HG03066 (cell line): Measurements from ENCODE around the gene TBC1D16.

Experiments
- ATAC-seq: cut with Tn5 transposase; IDR thresholded peaks from one replicate; pipeline ENCODE4 v1.9.1; 2021; ENCODE audit warnings: low read depth; ENCODE audit not compliant: unreplicated experiment

The TBC1D16 gene

GRCh38 chr17:79990051-79990592, 45.5 kb downstream of the TBC1D16 start:
- ATAC-seq, result no peak

DNA sequence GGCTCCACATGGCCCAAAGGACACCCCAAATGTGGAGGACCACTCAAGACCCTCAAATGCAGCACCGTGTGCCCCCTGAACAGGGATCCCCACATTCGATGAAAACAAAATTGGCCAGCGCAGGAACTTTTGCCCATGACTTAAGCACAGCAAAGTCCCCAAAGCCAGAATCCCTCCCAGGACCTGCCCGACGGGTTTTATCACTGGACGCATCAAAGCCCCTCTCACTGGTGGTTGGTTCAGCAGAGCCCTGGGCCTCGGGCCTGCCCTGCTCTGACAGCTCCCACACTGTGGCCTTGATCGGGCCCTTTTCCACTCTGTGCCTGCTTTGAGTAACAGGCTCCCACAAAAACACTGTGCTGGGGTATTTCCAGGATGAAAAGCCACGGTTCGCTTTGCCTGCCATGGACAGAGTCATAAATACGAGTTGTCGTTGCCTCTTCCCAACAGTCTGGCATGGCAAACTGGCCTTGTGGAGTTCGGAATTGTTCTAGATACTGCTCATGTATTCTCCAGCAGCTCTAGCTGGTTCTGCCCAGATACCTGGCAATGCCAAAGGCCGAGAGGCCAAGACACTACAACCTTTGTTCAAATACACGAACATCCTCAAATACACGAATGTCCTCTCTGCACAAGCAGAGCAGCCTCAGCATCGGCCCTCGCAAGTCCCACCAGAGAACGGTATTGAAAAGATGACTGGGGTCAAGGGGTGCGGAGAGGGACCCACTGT, 46.4 kb downstream of the TBC1D16 start:
- no peak for ATAC-seq

GRCh38 chr17:79988185-79988971, 47.3 kb downstream of the TBC1D16 start:
- ATAC-seq, result no peak

DNA sequence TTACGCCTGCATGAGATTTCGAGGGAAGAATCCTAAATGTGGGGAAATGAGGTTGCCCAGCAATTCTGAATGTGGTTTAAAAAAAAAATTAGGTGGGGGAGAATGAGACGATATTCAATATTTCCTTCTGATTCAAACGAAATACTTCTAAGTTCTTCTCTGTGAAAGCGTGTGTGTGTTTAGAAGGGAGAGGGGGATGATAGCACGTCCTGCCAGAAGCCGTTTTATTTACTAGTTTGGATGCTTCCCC, 47.8 kb downstream of the TBC1D16 start:
- ATAC-seq, result no peak

DNA sequence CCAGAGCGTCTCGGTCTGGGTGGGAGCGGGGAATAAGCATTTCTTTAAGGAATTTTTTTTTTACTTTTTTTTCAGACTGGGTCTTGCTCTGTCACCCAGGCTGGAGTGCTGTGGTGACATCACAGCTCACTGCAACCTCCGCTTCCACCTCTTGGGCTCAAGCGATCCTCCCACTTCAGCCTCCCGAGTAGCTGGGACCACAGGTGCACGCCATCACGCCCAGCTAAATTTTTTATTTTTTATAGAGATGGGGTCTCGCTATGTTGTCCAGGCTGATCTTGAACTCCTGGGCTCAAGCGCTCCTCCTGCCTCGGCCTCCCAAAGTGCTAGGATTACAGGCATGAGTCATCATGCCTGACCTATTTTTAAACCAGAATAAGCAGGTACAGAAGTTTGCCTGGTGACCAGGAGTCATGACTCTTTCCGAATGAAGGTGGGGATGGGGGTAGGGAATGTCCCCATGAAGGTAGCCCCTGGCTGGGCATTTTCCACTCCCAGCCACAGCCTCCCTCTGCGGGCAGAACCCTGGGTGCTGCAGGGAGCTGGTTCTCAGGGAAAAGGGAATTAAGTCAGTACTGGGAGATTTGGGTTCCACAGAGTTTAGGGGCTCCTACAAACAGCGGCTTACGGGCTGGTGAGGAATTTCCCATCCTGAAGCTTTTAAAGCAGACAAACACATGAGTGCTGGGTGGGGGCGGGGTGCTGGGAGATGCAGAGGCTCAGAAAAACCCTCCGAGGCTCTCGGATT, 48.3 kb downstream of the TBC1D16 start:
- ATAC-seq, result no peak

GRCh38 chr17:79986411-79987186, 49.1 kb downstream of the TBC1D16 start:
- ATAC-seq, result no peak

DNA sequence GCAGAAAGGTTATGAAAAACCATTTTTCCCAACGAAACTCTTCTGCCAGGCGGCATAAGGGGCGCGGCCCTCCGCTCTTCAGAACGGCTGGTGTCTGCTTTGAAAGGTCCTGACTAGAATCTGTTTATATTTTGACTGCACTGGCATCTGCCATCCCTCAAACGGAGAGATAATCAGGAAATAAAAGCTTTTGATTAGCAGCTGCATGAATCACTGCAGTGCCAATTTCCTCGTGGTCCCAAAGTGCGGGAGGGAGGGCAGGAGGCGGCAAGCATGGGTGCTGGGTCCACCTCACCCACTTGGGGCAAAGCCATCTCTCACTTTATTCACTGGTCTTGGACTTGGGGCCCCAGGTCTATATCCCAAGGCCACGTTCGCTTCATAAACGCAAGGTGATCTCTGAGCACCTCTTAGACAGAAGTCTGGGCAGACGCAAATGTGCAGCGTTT, 49.7 kb downstream of the TBC1D16 start:
- ATAC-seq, result no peak

GRCh38 chr17:79985361-79985942, 50.2 kb downstream of the TBC1D16 start:
- ATAC-seq, result no peak

DNA sequence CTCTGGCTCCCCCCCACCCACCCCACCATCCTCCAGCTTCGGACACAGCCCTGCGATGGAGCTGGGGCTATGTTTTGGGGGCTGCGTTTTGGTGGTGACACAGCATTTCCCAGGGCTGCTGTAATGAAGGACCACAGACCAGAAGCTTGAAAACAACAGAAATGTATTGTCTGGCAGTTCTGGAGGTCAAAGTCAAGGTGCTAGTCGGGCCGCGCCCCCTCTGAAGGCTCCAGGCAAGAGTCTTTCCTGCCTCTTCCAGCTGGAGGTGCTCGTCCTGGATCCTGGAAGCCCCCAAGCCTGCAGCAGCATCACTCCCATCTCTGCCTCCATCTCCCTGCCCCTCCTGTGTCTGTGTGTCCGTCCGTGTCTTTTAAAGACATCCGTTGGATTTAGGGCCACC, 50.8 kb downstream of the TBC1D16 start:
- no peak for ATAC-seq

DNA sequence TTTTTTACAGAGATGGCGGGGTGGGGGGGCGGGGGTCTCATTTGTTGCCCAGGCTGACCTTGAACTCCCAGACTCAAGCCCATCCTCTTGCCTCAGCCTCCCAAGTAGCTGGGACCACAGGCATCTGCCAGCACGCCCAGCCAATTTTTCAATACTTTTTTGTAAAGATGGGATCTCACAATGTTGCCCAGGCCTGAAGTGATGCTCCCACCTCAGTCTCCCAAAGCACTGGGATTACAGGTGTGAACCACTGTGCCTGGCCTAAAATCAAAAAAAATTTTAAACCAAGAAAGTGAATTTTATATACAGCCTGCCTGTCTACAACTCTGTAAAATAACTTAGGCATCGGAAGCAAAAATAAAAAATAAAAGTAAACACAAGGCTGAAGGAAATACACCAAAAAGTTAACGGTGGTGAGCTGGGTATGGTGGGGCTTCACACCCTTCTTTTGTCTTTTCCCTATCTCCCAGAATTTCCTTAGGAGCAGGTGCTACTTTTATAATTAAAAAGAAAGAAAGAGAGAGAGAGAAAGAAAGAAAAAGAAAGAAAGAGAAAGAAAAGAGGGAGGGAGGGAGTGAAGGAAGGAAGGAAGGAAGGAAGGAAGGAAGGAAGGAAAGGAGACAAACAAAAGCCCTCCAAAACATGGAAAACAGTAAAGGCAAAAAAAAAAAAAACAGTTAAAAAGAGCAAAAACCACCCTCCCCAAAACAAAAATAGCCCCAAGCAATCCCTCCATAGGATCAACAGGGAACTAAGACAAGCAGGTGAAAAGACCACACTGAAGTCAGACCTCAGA, 51.4 kb downstream of the TBC1D16 start:
- no peak for ATAC-seq

GRCh38 chr17:79983456-79983855, 52.2 kb downstream of the TBC1D16 start:
- ATAC-seq, result no peak

DNA sequence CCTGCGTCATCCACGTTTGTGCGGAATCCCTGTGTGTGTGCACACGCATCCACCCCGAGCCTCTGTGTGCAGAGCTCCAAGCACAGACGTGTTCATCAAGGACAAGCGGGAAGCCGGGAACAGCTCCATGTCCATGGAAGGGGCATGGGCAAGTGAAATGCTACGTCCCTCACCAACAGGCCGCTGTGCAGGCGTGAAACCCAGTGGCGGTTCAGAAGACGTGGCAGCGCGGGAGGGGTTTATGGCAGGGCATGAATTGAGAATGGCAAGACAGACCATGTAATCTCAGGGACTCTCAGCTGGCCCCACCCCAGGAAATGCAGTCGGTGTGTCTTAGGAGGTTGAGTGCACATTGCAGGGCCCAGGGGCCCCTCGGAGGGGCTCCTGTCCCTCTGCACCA, 52.7 kb downstream of the TBC1D16 start:
- ATAC-seq, result no peak

DNA sequence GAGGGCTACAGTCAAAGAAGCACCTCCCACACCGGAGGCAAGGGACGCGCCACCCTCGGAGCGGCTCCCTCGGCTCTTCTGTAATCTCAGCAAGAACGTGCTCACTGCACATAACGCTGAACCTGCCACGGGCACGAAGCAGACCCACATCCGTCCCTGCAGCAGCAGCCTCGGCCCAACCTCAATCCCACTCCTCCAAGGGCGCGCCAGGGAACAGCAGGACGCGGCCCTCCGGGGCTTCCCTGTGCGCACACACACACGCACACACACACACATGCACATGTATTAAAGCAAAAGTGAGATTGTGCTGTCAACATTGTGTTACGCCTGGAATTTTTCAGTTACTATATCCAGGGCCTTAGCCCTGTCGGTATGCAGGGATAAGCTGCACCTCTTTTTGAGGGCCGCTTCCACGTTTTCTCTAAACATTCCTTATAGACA, 54.0 kb downstream of the TBC1D16 start:
- no peak for ATAC-seq

DNA sequence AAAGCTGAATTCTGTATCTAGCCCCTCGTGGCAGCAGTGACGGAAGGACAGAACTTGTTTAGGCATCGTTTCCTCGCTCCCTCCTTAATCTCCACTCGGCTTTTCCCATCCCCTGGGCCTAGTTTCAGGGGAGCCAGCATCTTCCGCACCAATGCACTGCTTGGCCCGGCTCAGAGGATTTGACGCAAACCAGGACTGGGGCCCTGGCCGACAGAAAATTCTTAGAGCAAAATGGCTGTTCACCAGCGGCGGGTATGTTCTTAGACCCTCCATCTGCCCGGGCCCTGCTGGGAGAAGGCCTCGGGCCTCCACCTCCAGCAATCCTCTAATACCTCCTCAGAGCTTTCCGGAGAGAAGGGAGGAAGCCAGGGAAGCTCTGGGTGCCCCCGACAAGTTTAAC, 54.6 kb downstream of the TBC1D16 start:
- no peak for ATAC-seq

GRCh38 chr17:79980246-79981043, 55.2 kb downstream of the TBC1D16 start:
- no peak for ATAC-seq

DNA sequence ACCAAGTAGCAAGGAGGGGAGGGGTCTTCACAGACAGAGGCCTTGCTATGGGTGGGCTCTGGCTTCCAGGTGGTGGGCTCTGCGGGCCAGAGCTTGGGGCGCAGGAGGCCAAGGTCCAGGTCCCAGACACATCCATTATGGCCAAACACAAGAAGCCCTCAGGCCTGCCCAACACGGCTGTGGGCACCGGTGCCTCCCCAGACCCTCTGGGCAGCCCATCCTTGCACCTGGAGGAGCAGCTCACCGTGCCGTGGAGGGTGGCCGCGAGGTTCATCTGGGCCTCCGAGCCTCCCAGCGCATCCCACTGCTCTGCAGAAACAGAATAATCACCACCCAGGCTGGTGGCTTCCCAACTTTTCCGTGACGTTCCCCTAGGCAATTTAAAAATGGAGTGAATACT, 55.9 kb downstream of the TBC1D16 start:
- ATAC-seq, result no peak

DNA sequence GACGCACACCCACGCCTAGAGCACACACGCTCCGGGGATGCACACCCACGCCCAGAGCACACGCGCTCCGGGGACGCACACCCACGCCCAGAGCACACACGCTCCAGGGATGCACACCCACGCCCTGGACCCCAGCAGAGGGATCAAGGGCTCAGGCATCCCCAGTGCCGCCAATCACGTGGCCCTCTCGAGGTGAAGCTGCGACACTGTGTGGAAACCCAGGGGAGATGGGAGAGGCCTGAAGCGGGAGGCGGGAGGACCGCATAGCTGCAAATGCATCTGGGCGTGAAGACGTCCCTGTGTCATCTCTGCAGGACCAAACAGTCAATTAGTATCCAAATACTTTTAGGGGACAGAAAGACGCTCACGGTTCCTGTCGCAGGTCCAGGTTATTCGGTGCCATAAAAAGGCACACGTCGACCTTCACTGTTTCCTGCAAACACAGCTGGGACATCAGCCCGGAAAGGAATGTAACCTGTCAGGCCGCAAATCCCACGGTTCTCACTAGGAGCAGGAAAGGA, 56.4 kb downstream of the TBC1D16 start:
- ATAC-seq, result no peak

GRCh38 chr17:79978548-79978855, 57.2 kb downstream of the TBC1D16 start:
- ATAC-seq, result no peak
